Brain pericyte (primary cell): ENCODE data around the gene PRPF40B.

Experiments used
- DNase-seq: peaks from one replicate; pipeline ENCODE4 v3.0.0-alpha.2; 2012; ENCODE audit warnings: low read depth, low spot score

PRPF40B gene

GRCh38 chr12:49658276-49658675 lies 34.9 kb downstream of the PRPF40B start:
- DNase-seq: no peak

GRCh38 chr12:49659753-49660152 lies 36.4 kb downstream of the PRPF40B start:
- DNase-seq: no peak

DNA sequence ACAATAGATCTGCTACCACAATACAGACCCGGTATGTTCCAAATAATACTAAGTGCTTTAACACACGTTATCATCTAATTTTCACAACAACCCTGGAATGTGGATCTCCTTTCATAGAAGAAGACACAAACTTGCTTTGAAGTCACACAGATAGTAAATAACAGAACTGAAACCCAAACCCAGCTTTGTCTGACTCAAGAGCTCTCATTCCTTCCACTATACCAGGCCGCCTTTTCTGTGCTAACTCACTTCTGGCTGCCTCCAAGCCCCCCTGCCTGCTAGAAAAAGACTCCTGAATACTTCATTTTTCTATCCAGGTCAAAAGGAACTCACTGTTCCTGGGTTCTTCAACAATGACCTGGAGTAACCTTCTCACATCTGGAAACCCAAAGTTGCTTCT lies 37.8 kb downstream of the PRPF40B start:
- no peak for DNase-seq

GRCh38 chr12:49661746-49662145 lies 38.4 kb downstream of the PRPF40B start:
- no peak for DNase-seq

DNA sequence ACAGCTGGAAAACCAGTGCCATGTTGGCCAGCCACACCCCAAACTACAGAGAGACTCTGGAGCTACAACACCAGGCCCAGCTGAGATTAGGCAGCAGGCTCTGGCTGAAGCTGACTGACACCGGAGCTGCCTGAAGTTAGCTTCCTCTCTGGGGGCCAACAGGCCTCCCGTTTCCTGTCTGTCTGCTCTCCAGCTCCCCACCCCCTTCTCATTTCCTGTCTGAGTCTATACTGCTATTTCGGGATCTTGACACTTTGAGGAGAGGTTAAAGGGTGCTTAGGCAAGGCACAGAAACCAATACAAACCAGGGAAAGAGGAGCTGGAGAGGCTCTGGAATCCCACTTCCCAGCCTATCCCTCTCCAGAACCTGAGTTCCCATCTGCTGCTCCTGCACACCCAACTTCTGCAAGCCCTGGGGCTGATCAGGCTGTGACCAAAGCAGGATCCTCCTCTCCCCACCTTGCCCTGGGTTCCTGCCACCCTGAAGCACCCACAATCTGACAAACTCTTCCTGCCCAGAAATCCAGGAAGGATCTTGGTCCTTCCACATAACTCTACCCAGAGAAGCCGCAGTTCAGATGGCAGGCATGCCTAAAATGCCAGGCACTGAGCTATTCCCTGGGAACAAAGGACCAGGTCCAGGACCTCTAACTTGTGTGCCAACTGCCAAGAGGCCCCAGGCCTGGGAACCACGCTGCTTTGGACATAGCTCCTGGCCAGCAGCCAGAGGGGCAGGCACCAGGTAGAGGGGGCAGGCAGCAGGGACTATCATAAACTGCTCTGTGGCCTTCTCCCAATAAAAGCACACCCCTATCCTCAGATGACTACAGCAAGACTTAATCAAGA lies 39.9 kb downstream of the PRPF40B start:
- DNase-seq: no peak

- DNase-seq: no peak
These were observed 40.8 kb downstream of the PRPF40B start for GRCh38 chr12:49664167-49664566.

GRCh38 chr12:49664591-49665239 lies 41.4 kb downstream of the PRPF40B start:
- no peak for DNase-seq

DNA sequence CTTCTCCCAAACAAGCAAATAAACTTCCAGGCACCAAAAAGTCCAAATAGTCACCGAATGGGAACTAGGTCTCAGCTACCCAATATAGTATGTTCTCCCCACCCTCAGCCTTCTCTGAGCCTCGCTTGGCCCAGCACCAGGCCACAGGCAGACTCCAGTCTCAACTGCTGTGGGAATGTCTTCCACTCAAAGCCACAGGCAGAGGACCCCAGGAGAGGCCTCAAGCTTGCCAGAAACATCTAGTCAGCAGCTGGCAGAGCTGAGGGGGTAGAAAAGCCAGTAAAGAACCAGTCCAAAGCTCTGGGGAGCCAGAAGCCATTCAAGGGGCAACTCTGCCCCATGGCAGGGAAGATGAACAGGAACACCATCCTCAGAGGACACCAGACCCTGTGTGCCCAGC lies 42.0 kb downstream of the PRPF40B start:
- DNase-seq: no peak

DNA sequence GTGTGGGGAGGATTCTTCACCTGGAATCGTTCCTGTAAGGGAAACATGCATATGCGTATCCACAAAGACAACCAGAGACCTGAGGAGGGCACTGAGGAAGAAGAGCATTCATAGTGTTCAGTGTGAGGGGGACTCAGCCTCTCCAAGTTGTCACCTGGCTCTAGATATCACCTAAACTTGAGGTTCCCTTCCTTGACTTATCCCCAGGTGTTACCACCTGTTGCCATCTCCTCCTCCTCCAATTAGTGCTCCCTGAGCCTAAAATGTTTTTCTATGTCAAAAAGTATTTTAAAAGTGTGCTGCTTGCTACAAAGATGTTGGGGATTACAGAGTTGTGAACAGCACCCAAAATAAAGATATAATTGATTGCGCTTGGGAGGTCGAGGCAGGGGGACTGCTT lies 42.8 kb downstream of the PRPF40B start:
- no peak for DNase-seq

DNA sequence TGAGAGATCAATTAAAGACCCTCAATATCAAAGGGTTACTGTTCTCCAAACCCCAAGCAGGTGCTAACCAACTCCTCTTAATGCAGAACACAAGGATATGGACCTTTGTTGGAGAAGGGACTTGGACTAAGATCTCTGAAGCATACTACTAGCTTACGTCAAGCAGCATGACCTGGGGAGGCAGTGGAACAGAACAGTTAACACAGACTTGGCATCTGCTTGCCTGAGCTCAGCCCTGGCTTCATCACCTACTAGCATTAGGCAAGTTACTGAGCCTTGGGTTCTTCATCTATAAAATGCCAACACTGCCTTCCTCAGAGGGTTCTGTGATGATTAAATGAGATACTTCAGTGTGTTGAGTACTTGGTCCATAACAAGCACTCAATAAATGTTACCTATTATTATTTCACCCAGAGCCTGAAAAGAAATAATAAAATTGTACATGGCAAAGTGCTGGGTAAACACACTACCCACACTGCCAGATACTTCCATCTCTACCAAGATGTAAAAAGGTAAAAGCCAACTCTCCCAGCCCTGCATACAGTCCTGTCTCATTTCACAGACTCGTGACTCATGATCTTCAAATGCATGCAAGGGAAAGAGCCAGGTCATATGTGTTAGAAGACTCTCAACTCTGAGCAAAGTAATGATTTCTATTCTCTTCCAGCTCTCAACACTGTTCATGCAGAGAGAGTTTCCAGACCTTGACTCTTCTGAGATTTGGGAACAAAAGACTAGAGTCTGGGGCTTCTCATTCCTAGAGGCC lies 44.1 kb downstream of the PRPF40B start:
- no peak for DNase-seq

- DNase-seq: no peak
These were observed 46.4 kb downstream of the PRPF40B start for GRCh38 chr12:49669796-49670195.

DNA sequence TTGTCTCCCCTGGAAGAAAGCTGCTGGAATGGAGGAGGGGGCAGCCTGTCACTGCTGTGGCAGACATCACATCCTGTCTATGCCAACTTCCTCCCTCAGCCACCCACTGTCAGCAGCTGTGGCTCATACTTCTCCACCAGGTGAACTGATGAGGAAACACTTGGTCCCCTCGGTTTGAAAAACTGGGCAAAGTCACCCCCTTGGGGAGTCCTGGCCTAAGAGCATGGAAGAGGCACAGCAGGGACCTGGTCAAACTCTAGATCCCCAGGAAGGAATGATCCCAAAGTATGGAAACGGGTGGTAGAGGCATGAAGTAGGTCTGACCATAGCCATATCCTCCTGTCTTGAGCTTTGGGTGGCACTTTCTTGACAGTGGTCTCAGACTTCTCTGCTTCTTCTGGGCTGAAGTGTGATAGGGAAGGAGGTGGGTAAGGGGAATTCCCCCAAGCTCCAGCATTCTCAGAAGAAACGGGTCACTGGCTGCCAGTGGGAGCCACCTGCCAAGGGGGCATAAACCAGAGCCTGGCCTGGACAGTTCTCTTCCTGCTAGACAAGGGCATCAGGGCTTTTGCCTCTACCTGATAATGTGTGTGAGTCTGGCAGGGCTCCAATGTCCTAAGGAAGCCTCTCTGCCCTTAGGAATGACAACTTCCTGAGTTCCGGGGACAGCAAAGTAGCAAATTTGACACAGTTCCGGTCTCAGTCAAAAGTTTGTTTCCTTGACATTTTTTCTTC lies 47.8 kb downstream of the PRPF40B start:
- no peak for DNase-seq

- DNase-seq: no peak
These were observed 49.2 kb downstream of the PRPF40B start for GRCh38 chr12:49672301-49673217.

GRCh38 chr12:49673446-49674317 lies 50.3 kb downstream of the PRPF40B start:
- DNase-seq: peak; percentile 76

- no peak for DNase-seq
These were observed 51.1 kb downstream of the PRPF40B start for GRCh38 chr12:49674318-49674981.

DNA sequence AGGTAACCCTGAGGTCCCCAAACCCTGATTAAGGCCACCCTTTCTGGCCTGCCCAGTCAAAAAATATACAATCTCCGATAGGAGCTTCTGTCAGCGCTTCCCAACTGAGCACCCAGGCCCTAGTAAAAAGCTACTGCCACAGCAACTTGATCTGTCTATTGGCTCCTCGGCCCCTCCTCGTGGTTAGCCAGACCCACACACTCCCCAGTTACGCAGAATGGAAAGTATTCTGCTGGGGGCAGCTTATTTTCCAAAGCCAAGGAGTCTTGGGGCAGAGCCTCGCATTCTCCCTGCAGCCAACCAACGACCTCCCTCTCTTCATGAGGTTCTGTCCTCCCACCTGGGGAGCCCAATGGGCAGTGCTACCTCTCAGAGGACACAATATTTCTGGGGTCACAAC lies 51.8 kb downstream of the PRPF40B start:
- DNase-seq: no peak

DNA sequence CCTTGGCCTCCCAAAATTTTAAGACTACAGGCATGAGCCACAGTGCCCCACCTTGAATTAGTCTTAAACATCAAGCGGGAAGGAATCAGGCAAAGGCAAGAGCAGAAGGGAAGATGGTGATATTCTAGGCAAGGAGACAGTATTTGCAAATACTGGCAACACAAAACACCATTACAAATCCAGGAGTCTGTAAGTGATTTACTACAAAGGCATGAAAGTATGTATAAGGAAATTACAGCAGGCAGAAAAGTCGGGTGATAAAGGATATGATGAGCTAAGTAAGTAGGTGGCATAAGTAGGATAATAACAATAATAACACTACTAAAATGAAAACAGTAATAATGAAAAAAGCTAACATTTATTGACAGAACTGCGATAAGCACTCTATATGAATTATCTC lies 55.4 kb downstream of the PRPF40B start:
- DNase-seq: no peak

DNA sequence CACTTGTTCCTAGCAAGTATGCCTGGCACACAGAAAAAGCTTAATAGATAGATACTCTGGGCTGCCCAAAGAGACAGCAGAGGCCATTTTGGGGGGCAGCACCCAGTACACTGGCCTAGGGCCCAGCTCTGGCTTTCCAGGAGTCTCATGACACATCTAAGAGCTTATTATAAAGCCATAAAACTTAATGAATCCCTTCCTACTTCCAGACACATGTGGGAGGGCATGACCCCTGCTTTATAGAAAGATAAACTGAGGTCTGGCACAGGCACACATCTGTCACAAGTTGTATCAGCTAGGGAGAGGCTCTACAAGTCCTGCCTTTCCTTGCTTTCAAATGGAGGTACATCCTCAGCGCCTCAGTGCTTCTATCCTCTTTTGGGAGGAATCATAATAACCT lies 56.7 kb downstream of the PRPF40B start:
- DNase-seq: no peak
